Neural progenitor cell (in vitro differentiated cells): ENCODE results near the gene TPD52L1.

Source experiments
- EZH2 ChIP-seq: fragments of 200-600 bp; sonication (generic); IDR thresholded peaks from 2 replicates; pipeline ENCODE4 v1.6.1; 2017; ENCODE audit warnings: antibody characterized with exemption, mild to moderate bottlenecking, moderate library complexity
- EZH2phosphoT487 ChIP-seq: fragments of 200-600 bp; sonication (generic); IDR thresholded peaks from 2 replicates; pipeline ENCODE4 v1.6.1; 2017; ENCODE audit warnings: antibody characterized with exemption
- TF ChIP-seq, protein P1 (sequence below): fragments of 200-600 bp; sonication (generic); IDR thresholded peaks from 2 replicates; pipeline ENCODE4 v1.5.1; 2017; ENCODE audit warnings: antibody characterized with exemption, mild to moderate bottlenecking

- TF ChIP-seq, protein P1, sequence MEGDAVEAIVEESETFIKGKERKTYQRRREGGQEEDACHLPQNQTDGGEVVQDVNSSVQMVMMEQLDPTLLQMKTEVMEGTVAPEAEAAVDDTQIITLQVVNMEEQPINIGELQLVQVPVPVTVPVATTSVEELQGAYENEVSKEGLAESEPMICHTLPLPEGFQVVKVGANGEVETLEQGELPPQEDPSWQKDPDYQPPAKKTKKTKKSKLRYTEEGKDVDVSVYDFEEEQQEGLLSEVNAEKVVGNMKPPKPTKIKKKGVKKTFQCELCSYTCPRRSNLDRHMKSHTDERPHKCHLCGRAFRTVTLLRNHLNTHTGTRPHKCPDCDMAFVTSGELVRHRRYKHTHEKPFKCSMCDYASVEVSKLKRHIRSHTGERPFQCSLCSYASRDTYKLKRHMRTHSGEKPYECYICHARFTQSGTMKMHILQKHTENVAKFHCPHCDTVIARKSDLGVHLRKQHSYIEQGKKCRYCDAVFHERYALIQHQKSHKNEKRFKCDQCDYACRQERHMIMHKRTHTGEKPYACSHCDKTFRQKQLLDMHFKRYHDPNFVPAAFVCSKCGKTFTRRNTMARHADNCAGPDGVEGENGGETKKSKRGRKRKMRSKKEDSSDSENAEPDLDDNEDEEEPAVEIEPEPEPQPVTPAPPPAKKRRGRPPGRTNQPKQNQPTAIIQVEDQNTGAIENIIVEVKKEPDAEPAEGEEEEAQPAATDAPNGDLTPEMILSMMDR = no peak
- TF ChIP-seq EZH2 (no peak), EZH2phosphoT487 (no peak)
Measured at GRCh38 chr6:125211352-125211751, 57.8 kb downstream of the TPD52L1 start.
